HG03135 (cell line): ENCODE data around the gene ACER2.
"Not testable (repeated sequence)": the region's sequence is repeated elsewhere in the genome, so short reads cannot be mapped to it uniquely, and the experiment has no call there.

Source experiments
- ATAC-seq: cut with Tn5 transposase; IDR thresholded peaks from one replicate; pipeline ENCODE4 v1.9.1; 2021; ENCODE audit warnings: mild to moderate bottlenecking, moderate library complexity; ENCODE audit not compliant: unreplicated experiment

ACER2 gene

GRCh38 chr9:19408316-19408692 is 505 bp upstream of the ACER2 start:
- ATAC-seq = peak; percentile 10

GRCh38 chr9:19409401-19410194 is 789 bp downstream of the ACER2 start:
- ATAC-seq = no peak

GRCh38 chr9:19410195-19410503 is 1.3 kb downstream of the ACER2 start:
- no peak for ATAC-seq

GRCh38 chr9:19410594-19410993 is 1.8 kb downstream of the ACER2 start:
- ATAC-seq = no peak

- ATAC-seq = no peak
These were observed 2.5 kb downstream of the ACER2 start for GRCh38 chr9:19411316-19411715.

- not testable (repeated sequence) for ATAC-seq
These were observed 4.6 kb downstream of the ACER2 start for GRCh38 chr9:19413456-19413855.

GRCh38 chr9:19416143-19416542 is 7.3 kb downstream of the ACER2 start:
- no peak for ATAC-seq

- ATAC-seq = no peak
These were observed 12.1 kb downstream of the ACER2 start for GRCh38 chr9:19420877-19421276.

- no peak for ATAC-seq
These were observed 14.4 kb downstream of the ACER2 start for GRCh38 chr9:19423163-19423562.

- peak; percentile 75 for ATAC-seq
These were observed 15.5 kb downstream of the ACER2 start for GRCh38 chr9:19424176-19424779.

- no peak for ATAC-seq
These were observed 20.8 kb downstream of the ACER2 start for GRCh38 chr9:19429595-19429994.

- ATAC-seq = no peak
These were observed 21.5 kb downstream of the ACER2 start for GRCh38 chr9:19430201-19430760.

GRCh38 chr9:19431361-19432171 is 22.8 kb downstream of the ACER2 start:
- ATAC-seq = no peak

- no peak for ATAC-seq
These were observed 23.7 kb downstream of the ACER2 start for GRCh38 chr9:19432473-19432872.

- not testable (repeated sequence) for ATAC-seq
These were observed 24.9 kb downstream of the ACER2 start for GRCh38 chr9:19433729-19434128.

- ATAC-seq = no peak
These were observed 31.6 kb downstream of the ACER2 start for GRCh38 chr9:19440376-19440775.

- ATAC-seq = peak; percentile 10
These were observed 32.2 kb downstream of the ACER2 start for GRCh38 chr9:19440823-19441580.

GRCh38 chr9:19441730-19442129 is 32.9 kb downstream of the ACER2 start:
- ATAC-seq = peak; percentile 62

- ATAC-seq = no peak
These were observed 33.4 kb downstream of the ACER2 start for GRCh38 chr9:19442240-19442639.

- ATAC-seq = no peak
These were observed 36.6 kb downstream of the ACER2 start for GRCh38 chr9:19445452-19445851.

GRCh38 chr9:19446361-19446861 is 37.6 kb downstream of the ACER2 start:
- ATAC-seq = no peak
